GM18498 (cell line): ENCODE measurements around the gene GPATCH2L.

Experiments
- ATAC-seq: cut with Tn5 transposase; IDR thresholded peaks from one replicate; pipeline ENCODE4 v1.9.1; 2021; ENCODE audit warnings: mild to moderate bottlenecking, moderate library complexity; ENCODE audit not compliant: unreplicated experiment

The GPATCH2L gene

DNA sequence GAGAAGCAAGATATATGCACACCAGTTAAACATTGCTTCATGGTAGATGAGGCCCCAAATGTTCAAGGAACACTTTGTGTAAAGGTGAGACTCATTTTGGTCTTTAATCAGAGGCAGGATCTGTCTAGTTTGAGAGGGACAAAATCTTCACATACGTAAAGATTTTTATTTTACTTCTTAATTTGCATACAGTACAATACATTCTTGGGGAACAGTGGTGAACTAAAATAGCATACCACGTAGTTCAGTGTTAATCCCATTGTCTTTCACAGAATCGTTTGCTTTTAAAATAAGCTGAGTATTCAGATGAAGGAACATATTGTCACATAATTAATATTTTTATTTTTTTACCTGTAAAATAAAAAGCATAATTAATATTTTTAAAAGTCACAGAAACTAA lies 43.3 kb downstream of the GPATCH2L start:
- ATAC-seq: no peak

DNA sequence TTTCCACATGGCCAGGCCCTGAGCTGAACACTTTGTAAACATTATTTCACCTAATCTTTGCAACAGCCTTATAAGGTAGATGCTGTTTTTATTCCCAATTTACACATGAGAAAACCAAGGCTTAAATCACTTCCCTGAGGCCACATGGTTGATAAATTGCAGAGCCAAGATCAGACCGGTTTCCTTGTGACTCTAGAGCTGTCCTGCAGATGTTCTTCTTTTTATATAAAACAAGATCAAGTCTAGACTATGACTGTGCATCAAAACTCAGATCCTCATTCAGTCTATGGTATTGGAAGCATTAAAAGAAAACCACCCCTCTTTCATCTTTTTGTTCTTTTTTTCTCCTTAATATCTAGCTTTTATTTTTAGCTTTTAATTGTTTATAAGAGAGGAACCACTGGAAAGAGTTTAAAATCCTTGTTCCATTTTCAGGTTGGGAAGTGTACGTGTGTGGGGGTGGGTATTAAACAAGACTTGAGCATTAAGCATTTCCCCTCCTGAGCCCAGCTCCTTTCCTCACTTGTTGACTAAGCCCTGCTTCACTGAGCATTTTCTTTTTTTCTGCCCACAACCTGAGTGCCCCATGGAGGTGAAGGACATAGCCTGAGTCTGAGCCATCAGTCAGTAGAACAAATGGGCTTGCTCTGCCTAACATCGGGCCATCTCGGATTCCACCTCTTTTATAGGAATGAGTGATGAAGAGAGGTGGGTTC lies 45.4 kb downstream of the GPATCH2L start:
- no peak for ATAC-seq

DNA sequence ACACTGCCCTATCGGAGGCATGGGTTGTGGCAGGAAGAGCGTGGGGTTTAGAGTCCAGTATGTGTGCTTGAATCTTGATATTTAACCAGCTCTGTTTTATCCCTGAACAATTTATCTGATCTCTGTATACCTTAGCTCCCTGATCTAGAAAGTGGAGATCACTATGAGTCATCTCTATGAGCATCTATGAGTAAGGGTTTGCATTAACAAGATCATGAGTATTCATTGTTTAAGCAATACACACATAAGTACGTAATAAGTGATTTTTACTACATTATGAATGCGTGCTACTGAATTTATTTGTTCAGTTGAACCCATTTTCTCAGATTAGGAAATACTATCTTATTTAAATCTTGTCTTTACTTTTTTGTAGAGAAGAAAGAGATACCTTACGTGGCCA lies 49.4 kb downstream of the GPATCH2L start:
- ATAC-seq: no peak

DNA sequence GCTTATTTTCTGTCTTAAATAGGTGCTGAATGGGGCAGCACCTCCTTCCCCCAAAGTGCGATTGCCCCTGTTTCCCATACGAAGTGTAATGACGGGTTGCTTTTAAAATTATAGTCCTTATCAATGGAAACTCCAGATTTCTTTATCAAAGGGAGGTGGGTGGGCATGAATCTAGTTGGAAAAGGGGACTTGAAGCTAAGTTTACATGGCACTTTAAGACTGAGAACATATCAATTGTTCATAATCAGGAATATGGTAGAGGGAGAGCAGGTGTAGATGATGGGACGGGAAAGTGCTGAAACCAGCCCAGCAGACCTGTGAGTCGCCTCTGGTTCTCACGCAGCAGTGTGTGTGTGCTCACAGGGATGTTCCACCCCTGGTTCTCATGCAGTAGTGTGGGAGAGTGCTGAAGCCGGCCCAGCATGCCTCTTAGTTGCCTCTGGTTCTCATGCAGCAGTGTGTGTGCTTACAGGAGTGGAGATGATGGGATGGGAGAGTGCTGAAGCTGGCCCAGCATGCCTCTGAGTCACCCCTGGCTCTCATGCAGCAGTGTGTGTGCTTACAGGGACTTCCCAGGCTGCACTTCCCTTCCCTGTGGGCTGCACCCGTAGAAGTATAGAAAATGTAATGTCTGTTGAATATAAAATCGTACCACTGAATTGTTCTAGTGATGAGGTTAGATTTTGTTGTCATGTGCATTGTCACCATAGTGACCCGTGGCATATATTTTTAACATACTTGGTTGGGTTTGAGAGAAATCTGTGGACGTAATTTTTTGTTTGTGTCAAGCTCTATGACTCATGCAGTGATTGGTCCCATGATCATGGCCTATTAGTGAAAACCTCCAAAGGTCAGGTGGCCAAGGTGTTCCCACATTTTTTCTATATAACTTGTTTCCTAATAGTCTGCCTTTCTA lies 51.6 kb downstream of the GPATCH2L start:
- peak; percentile 73 for ATAC-seq

DNA sequence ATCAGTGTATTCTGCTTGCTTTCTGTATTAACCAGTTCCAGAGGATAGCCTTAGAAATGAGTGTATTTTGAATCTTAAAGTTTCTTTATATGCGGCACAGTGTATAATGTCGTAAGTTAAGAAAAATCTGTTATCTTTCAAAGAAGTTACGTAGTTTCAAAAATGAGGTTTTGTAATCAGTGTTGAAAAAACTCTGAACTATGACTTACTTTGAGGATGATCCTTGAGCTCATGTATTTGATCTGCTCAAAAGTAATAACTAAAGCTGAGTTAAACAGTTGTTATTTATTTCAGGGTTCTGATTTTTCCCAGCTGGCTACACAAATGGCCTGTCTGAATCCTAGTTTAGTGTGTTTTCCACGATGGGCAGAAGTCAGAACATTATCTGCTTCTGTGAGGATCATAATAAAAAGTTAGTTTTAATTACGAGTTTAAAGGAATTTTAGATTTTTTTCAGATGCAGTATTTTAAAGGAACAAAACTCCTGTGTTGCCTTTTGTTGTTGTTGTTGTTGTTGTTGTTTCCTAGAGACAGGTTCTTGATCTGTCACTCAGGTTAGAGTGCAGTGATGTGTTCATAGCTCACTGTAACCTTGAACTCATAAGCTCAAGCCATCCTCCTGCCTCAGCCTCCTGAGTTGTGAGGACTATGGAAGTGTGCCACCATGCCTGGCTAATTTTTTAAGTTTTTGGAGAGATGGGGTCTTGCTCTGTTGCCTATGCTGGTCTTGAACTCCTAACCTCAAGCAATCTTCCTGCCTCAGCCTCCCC lies 52.9 kb downstream of the GPATCH2L start:
- ATAC-seq: no peak

DNA sequence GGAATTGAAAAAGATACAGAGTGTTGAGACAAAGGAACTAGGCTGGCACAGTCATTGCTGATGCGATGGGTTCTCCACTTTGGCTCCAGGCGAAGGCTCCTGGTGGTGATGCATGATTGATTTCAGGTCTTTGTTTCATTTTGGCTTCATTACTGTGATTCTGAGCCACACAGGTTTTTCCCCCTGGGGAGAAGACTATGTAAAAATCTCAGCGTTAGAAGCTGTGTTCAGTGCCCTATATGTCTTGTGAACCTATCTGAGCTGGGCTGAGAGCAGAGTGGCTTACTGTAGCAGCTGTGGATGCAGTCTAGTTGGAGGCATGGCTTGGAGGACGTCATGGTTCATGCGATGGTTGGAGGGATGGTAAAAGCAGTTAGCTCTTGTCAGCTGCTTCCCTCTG lies 54.0 kb downstream of the GPATCH2L start:
- no peak for ATAC-seq

DNA sequence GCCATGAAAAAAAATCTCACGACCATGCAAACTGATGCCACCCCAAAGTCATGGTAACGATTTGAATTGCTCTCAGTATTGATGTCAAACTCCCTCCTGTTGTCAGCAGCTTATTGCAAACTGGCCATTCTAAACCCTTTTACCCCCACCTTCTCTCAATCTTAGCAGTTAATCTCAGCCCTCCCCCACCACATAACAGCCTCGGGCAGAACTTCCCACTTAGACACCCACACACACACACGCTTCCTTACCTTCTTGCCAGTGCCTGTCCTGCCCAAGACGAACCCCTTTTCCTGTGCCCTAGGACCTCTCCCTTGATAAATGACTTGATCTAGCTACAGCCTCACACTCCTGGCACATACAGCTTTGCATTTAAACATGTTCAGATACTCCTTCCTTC lies 56.6 kb downstream of the GPATCH2L start:
- no peak for ATAC-seq

DNA sequence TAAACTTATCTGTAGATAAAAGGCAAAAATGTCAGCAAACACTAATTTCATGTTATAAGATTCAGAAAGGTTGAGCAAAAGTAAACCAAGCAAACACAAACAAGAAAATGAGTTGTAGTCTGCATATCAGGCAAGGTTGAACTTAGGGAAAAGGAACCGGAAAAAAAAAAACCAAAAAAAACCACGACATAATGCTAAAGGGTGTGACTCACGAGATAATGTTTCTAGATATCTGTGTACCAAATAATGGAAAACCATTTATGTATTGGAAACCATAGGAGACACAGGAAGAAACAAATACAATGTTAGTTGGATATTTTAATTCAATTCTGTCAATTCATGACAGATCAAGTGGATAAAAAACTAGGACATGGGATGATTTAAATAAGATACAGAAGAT lies 60.5 kb downstream of the GPATCH2L start:
- no peak for ATAC-seq

DNA sequence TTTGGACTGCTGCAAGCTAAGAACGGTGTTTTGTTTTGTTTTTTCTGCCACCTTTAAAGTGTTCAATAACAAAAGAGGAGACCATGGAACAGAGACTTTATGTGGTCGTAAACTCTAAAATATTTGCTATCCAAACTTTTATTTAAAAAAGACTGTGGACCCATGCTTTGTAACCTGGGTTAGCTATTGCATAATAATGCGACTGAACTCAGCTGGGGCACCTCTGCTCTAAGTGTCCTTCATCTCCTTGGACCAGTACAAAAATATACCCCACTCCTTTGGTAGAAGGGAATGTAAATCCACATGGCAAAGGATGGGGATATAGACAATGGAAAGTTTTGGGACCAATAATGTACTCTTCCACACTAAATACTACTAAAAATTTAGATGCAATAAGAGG lies 65.5 kb downstream of the GPATCH2L start:
- no peak for ATAC-seq

DNA sequence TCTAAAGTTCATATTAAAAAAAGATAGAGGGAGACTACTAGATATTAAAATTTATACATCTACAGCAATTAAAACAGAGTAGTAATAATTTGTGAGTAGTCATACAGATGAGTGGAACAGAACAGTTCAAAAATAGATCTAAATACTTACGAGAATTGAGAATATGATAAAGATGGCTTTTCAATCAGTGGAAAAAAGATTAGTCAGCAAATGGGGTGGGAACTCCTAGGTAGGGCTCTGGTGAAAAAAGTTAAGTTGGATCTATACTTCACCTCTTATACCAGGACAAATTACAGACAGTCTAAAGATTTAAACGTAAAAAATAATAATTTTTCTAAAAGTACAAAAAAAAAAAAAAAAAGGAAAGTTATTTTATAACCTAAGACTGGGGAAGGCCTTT lies 66.9 kb downstream of the GPATCH2L start:
- ATAC-seq: no peak

DNA sequence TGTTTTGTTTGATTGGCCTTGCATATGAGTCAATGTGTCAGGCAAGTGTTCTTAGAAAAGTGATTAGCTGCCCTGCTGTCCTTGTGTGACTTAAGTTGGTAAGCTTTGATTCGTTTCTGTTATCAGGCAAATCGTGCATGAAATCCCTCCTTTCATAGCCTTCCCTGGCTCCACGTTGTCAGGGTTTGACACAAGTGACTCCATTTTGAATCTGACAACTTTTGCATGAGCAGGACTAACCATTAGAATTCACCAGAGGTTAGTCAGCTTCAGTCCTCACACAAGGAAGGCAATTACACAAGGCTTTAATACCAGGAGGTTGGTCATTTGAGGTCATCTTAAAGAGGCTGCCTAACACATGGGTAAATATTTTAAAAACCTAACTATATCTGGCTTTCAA lies 68.2 kb downstream of the GPATCH2L start:
- ATAC-seq: no peak

DNA sequence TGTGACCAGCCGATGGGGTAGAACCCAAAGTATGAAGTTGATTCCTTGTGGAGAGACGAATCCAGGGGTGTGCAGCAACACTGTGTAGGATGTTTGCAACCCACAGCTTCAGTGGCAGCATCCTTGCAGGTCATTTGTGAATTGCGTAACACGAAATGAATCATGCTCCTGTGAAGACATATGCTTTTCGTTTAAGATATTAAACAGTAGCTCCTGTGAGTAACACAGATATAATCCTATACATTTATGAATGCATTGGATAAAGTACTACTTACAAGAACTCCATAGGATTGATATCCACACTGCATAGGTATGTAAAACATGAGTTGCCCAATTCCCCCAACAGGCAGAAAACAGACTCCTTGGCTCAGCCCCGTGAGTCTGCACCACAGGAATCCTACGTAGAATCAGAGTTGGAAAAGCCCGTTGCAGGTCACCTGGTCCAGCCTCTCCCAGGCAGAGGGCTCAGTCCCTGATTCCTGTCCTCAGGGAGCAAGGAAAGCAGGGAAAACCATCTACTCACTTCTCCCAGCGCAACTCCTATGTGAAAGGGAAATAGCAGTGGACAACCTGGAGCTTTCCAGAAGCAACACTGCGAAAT lies 75.8 kb downstream of the GPATCH2L start:
- ATAC-seq: no peak

DNA sequence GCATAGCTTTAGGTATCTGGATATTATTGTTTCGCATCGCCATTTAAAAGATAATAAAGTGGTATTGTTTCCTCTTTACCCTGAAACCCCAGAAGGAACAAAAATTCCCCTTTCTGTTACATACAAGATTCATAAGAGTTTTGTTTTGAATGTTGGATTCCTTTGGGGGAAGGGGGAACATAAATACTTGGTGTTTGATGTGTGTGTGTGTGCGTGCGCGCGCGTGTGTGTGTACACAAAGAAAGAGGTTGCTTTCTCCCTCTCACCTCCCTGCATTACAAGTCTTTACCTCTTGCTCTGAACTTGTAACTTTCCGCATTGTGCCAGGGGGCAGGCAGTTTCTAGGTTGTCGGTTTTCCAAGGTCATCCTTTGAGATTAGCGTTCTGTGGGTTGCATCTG lies 76.4 kb downstream of the GPATCH2L start:
- ATAC-seq: no peak

DNA sequence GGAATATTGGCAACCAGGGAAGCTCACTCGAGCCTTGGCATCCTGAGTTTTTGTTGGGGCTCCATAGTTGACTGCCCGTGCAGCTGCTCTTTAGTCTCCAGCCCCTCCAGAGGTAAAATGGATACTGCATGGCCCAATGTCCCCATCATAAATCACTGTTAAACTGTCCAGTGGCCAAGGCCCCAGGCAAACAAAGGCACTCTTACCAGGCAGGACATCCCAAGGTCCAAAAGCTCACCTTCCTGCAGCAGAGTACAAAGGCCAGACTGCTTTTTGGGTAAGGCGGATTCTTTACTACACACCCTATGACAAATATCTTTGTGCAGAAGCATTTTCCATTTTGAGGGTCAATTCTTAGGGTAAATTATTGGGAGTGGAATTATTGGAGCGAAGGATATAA lies 81.1 kb downstream of the GPATCH2L start:
- ATAC-seq: no peak

DNA sequence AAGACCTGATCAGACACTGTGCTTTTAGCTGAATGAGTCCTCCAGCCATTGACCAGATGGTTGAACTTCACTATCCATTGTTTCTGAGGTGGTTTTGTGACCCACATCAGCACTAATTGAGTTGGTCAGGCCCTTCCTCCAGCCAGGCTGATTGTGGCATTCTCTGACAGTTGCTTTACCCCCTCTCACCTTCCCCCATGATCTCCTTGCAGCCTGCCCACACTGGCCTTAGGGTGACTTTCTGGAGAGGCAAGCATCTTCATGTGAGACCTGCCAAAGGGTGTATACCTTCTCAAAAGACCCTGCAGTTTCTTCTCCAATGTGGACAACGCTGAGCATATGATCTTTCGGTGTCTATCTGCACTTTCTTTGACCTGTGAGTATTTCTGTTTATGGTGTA lies 83.9 kb downstream of the GPATCH2L start:
- peak; percentile 26 for ATAC-seq

DNA sequence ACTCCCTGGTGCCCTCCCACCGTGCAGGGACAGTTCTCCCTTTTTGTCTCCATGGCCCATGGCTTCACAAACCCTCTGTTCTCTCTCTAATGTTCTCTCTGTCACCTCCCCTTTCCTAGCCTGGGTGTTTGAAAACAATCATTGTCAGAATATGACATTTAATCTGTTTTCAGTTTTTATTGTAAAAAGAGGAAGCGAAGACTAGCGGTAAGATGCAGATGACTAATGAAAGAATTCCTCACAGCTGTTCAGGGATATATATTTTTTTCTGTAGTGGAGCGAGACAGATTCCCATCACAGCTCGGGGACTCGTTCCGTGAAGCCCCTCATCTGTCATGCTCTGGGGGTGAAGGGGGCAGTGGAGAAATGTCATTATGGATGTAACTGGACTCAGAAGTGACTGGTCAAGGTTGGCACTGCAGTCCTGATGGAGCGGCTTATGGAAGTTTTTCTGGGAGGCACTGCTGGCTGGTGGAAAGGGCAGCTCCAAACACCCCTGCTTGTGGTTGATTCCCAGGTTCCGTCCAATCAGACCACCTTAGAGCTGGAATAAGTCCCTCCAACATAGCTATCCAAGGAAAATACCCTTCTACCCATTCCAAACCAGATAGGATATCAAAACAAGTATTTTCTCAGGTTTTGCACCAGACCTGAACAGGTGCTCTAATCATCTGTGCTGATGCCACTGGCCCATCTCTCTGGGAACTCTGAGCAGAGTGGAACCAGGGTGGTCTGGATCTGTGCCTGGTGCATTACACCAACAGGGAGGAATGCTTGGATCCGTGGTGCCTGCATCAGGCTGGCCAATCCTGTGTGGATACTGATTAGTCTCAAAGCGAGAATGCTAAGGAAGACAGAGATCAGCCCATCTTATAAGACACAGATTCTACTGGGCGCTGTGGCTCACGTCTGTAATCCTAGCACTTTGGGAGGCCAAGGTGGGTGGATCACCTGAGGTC lies 84.7 kb downstream of the GPATCH2L start:
- peak; percentile 83 for ATAC-seq

DNA sequence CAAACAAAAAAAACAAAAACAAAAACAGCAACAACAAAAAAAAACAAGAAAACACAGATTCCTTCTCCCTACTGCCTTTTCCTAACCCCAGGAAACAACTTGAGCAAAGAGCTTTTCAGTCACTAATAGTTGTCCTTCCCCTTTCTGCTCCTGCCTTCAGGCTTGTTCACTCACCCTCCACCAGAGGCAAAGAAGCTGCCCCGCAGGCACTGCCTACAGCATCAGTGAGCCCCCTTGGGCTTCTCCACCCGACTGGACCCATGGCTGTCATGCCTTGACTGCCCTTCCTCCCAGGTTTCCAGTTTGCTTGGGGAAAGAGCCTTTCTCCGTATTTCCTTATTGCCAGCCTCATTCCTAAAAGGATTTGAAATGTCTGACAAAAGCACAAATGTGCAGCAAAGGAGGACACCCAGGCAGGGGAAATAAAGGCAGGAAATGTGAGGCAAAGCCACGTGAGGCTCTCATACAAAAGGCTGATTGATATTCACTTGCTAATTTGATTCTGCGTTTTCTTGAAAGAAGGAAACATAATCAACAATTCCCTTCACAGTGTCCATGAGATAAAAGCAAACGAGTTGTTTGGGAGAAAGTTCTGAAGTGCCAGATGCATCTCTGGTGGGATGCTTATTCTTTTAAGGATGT lies 85.7 kb downstream of the GPATCH2L start:
- no peak for ATAC-seq

DNA sequence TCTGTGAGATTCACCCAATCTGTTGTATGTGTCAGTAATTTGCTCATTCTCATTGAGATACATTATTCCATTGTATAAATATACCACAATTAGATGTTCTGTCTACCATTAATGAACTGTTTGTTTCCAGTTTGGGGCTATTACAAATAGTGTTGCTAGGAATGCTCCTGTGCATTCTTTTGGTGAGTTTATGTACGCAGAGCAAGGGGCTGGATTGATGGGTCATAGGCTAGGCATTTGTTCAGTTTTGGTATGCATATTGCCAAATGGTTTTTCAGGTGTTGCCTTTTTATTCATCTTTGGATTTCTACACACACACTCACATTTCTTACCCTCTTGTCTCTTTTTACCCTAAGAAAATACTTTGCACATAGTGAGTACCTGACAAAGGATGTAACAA lies 93.4 kb downstream of the GPATCH2L start:
- ATAC-seq: no peak

DNA sequence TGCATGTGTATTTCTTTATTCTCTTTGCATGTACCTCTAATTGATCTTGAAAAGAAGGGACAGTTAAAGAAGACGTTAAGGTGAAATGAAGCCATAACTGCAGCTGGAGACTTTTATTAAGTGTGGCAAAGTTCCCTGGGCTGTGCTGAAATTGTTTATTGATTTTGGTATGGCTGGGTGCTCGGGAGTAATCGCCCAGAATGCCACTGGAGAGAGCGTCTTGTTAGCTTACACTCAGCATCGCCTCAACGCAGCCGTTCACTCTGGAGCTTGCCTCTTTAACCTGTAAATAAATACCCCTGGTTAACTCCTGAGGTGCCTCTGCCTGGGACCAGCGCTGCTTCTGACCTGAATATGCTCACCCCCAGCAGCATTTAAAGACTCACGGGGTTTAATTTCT lies 98.6 kb downstream of the GPATCH2L start:
- ATAC-seq: no peak

DNA sequence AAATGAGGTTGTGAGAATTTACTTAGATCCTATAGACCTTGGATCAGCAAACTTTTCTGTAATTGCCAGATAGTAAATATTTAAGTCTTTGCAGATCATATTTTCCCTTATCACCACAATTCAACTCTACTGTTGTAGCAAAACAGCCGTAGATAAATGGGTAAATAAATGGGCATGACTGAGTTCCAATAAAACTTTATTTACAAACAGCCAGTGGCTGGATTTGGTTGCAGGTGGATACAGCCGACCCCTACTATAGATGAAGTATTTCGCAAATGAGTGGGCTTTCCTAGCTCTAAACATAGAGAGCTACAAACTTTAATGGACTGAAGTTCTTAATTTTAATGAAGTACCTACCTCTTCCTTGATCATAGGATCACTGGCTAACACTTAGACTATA lies 100.7 kb downstream of the GPATCH2L start:
- ATAC-seq: no peak
